ENCODE measurements around the gene LACRT. TPM values are rescaled to one million over a fixed set of nuclear protein-coding genes. Genes with fewer than 3 reads are reported as not detected.
"Not testable (repeated sequence)": the region's sequence is repeated elsewhere in the genome, so short reads cannot be mapped to it uniquely, and the experiment has no call there.

LACRT gene
- not detected for total RNA-seq

- no peak for DNase-seq (ENCODE audit: low spot score)
Measured at GRCh38 chr12:54634795-54635194, at the start of gene LACRT. Gene LACRT, minus strand, starts transcription at chr12:54634895. Its CDS starts 54 bp downstream, at chr12:54634841.

GRCh38 chr12:54683398-54683797 is 48.7 kb upstream of the LACRT start:
- DNase-seq (ENCODE audit: low spot score): no peak

GRCh38 chr12:54682674-54683073 is 48.0 kb upstream of the LACRT start:
- no peak for DNase-seq (ENCODE audit: low spot score)

- DNase-seq (ENCODE audit: low spot score): no peak
Measured at GRCh38 chr12:54680374-54680773, 45.7 kb upstream of the LACRT start.

DNA sequence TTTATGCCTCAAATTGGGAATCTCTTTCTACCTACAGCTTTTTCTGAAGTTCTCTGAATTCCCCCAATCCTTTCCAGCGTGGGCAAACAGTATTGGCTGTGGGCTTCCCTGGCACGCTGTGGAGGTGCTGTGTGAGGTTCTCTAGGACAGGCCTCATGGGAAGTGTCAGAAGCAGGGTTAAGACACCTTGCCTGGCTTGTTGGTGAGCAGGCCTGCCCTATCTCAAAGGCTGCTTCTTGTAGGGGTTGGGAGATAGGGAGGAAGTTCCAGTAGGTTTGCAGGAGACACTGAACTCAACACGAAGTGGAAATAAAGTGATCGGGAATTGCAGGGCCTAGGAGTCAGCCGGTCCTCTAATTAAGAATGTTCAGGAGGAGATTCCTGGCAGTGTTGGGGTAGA is 43.4 kb upstream of the LACRT start:
- no peak for DNase-seq (ENCODE audit: low spot score)

DNA sequence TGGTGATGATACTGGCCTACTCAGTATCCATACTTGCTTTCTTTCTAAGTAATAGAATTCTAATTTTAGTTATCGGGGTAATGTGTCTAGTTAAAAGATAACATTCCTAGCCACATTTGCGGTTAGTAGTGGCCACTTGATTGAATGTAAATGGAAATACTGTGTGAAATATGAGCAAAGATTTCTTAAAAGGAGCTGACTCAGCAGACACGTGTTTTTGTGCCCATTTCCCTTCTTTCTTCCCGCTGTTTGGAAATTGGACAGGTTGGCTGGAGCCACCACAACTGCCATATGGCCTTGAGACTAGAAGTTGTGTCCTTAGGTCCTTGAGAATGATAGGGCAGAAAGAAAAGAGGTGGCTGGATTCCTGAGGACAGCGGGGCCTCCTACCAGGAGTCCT is 33.2 kb upstream of the LACRT start:
- DNase-seq (ENCODE audit: low spot score): peak; percentile 2

- peak; percentile 1 for DNase-seq (ENCODE audit: low spot score)
Measured at GRCh38 chr12:54666008-54666407, 31.3 kb upstream of the LACRT start.

DNA sequence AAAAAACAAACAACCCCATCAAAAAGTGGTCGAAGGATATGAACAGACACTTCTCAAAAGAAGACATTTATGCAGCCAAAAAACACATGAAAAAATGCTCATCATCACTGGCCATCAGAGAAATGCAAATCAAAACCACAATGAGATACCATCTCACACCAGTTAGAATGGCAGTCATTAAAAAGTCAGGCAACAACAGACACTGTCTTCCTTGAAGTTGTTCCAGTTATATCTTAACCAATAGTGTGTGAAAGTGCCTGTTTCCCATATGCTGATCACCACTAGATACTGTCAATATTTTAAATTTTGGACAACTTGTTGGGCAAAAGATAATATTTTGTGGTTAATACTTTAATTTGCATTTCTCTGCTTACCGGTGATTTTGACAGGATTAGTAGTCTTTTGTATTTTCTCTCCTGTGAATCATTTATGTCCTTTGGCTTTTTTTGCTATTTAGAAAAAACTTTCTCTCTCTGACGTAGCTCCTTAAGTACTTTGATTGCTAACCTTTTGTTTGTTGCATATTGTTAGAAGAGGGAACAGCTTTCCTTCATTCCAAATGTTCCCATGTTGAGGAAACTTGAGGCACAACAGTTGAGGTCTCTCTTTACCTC is 30.4 kb upstream of the LACRT start:
- not testable (repeated sequence) for DNase-seq (ENCODE audit: low spot score)

- DNase-seq (ENCODE audit: low spot score): no peak
Measured at GRCh38 chr12:54663603-54664002, 28.9 kb upstream of the LACRT start.

DNA sequence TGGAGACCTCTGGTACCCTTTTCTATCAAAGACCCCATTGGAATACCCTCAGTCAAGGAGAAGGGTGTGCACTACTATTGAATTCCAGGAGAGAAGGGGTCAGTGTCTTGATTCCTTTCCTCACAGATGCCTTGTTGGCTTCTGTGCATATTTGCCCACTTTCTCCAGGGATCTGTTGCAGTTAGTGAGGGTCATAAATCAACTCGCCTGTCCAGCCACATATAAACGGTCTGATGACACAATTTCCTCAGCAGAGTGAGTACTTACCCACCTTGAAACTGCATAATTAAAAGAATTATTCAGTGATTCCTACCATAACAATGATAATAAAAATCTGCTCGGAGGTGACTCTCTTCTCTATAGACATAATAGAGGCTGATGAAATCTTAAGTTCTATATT is 27.3 kb upstream of the LACRT start:
- no peak for DNase-seq (ENCODE audit: low spot score)

DNA sequence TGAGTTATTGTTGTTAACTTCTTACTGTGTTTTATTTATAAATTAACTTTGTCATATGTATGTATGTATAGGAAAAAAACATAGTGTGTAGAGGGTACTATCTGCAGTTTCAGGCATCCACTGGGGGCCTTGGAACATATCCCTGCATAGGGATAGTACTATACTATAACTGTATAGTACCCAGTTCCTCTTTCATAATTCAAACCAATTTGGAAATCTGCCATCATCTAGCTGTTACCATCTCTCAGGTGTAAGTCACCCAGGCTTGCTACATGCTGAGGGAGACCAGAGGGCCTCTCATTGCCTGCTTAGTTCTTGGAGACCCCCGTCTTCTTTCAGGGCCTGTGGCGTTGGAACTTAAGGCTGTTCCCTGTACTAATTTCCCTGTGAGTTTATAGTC is 26.4 kb upstream of the LACRT start:
- DNase-seq (ENCODE audit: low spot score): no peak

DNA sequence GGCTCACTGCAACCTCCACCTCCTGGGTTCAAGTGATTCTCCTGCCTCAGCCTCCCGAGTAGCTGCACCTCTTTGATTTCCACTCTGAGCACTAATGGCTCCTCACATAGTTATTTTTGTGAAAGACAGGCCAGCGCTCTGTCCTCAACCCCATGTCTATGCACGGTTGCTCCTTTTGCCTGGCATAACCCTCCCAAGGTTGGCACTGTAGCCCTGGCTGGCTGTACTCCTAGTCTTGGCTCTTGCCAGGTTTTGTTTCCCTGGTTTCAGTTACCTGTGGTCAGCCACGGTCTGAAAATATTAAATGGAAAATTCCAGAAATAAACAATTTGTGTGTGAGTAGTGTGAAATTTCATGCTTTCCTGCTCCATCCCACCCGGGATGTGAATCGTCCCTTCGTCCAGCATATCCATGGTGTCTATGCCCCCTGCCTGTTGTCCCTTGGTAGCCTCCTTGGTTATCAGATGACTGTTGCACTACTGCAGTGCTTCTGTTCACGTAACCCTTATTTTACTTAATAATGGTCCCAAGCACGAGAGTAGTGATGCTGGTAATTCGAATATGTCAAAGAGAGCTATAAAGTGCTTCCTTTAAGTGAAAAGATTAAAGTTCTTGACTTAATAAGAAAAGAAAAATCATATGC is 25.7 kb upstream of the LACRT start:
- peak; percentile 3 for DNase-seq (ENCODE audit: low spot score)

DNA sequence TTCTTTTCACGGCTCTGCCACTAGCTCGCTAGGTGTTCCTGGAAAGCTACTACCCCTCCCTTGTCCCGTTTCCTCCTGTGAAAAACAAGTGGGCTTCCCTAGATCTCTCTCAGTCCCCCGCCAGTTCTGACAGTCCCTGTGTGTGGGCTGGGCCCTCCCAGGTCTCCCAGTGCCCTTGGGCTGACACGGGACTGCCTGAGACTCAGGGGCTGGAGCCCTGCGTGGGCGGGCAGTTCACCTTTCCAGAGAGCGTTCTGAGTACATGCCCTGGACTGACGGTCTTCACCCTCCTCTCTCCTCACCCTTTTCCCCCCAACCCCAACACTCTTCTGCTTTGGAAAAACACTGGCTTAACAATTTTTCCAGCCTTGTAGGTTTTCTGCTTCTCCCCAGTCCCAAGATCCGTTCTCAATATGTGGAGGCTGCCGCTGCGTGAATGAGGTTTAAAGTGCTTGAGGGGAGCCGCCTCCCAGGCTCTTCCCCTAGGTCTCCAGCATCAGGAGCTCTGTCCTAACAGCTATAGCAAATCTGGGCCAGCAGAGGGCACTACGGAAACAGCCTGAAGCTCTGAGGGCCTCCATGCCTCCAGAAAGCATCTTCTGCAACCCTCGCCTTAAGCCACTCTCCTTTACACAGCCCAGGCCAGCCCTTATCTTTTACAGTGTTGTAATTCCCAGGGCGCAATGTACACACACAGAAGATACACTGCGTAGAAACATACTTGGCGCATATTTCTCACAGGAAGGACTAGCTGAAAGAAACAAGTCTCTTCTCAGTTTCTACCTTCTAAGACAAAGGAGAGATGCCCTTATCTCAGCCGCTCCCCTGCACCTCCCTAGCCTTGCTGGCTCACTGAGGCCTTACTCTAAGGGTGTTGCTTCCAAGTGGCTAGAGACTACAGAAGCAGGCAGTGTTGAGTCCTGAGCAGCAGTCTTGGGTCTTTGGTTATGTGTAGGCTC is 23.9 kb upstream of the LACRT start:
- DNase-seq (ENCODE audit: low spot score): peak; percentile 31

GRCh38 chr12:54657105-54657607 is 22.5 kb upstream of the LACRT start:
- DNase-seq (ENCODE audit: low spot score): peak; percentile 3

DNA sequence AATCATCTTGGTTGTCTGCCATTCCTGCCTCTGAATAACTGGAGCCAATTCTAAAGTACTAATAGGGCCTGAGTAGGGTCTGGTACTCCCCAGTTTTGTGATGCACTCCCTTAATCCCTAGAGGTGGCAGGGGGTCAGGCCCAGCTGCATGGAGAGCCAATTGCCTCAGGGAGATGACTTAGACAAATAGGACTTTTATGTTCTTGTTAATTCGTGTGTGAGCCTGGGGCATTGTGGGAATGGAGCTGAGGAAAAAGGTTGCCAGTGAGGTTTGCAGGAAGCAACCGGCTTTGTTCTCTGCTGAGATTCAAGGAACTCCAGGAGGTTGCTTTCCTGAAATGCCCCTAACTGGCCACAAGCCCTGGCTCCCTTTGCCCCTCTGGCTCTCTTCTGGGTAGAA is 20.2 kb upstream of the LACRT start:
- peak; percentile 4 for DNase-seq (ENCODE audit: low spot score)

- peak; percentile 2 for DNase-seq (ENCODE audit: low spot score)
Measured at GRCh38 chr12:54653025-54653424, 18.3 kb upstream of the LACRT start.

DNA sequence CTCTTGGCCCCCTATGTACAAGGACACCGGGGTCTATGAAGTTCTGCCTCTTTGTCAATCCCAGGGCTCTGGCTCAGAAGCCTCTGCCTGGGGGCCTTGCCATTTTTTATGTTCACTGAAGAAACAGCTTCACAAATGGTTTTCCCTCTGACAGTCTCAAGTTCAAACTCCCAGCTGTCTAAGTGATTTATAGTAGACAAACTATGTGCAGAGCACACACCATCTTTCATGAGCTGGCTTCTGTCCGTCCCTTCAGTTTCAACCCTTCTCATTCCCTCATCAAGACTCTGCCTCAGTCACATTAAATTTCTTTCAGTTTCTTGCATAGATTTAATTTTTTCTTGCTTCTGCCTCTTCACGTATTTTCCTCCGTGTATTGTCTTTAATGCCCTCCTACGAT is 16.2 kb upstream of the LACRT start:
- no peak for DNase-seq (ENCODE audit: low spot score)

- no peak for DNase-seq (ENCODE audit: low spot score)
Measured at GRCh38 chr12:54650409-54650808, 15.7 kb upstream of the LACRT start.

DNA sequence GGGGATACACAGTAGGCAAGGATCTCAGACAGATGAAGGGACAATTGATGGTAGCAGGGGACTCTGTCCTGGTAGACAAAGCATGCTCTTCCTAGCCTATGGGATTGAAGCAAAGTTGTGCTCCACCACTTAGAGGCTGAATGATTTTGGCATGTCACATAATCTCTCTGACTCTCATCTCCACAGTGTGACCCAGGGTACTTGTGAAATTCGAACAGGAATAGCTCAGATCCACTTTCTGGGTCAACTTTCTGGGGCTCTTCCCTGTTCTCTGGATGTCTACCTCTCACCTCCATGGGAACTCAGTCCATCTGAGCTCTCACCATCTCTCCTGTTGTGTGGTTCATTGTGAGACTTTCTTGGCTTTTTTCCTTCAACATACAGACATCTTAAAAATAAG is 15.1 kb upstream of the LACRT start:
- no peak for DNase-seq (ENCODE audit: low spot score)

- no peak for DNase-seq (ENCODE audit: low spot score)
Measured at GRCh38 chr12:54648265-54648664, 13.6 kb upstream of the LACRT start, which contains the start of gene DCD. Gene DCD, minus strand, starts transcription at chr12:54648365. Its CDS starts 62 bp downstream, at chr12:54648303.

- DNase-seq (ENCODE audit: low spot score): no peak
Measured at GRCh38 chr12:54641554-54641953, 6.9 kb upstream of the LACRT start.

- no peak for DNase-seq (ENCODE audit: low spot score)
Measured at GRCh38 chr12:54641089-54641488, 6.4 kb upstream of the LACRT start.
